ENCODE results near the gene STPG1. TPM values are rescaled to one million over a fixed set of nuclear protein-coding genes. Genes with fewer than 3 reads are reported as not detected.
A peak's percentile ranks its signal among the peaks of the same experiment; 100 is the strongest.

STPG1 gene
- total RNA-seq, 1 experiment from 2014 or later: not detected

- H3K4me1 ChIP-seq: peaks cover 2% of the 10 kb centered on the region; the same call in 1 of the 2 replicates
- H3K27ac ChIP-seq: no peak overlapping the region
- H3K9me3 ChIP-seq (replicated peaks): no peaks in the 10 kb centered on the region
- no peak overlapping the region for H3K4me3 ChIP-seq
- peaks cover 13% of the 10 kb centered on the region; the same call in 1 of the 2 replicates for H3K27me3 ChIP-seq
- no peaks in the 10 kb centered on the region for H3K36me3 ChIP-seq
- DNase-seq: no peak
Observed at GRCh38 chr1:24338447-24338846, 75.1 kb downstream of the STPG1 start.

GRCh38 chr1:24337455-24337854, 76.1 kb downstream of the STPG1 start:
- H3K27me3 ChIP-seq: peaks cover 17% of the 10 kb centered on the region; the same call in 1 of the 2 replicates
- H3K9me3 ChIP-seq (replicated peaks): no peaks in the 10 kb centered on the region
- DNase-seq: no peak
- H3K4me3 ChIP-seq: no peak overlapping the region
- no peak overlapping the region for H3K27ac ChIP-seq
- H3K4me1 ChIP-seq: peaks cover 2% of the 10 kb centered on the region; the same call in 1 of the 2 replicates
- H3K36me3 ChIP-seq: no peaks in the 10 kb centered on the region

GRCh38 chr1:24336075-24336474, 77.5 kb downstream of the STPG1 start:
- Histone ChIP-seq H3K9me3 (replicated peaks) (no peaks in the 10 kb centered on the region), H3K27me3 (peaks cover 21% of the 10 kb centered on the region; the same call in 1 of the 2 replicates), H3K4me1 (no peaks in the 10 kb centered on the region), H3K36me3 (no peaks in the 10 kb centered on the region), H3K27ac (no peak overlapping the region), H3K4me3 (no peak overlapping the region)
- DNase-seq: no peak

- Histone ChIP-seq H3K9me3 (replicated peaks) (no peaks in the 10 kb centered on the region), H3K36me3 (no peaks in the 10 kb centered on the region)
- no peak for DNase-seq
Observed at GRCh38 chr1:24331961-24332673, 81.5 kb downstream of the STPG1 start.

GRCh38 chr1:24329797-24330543, 83.6 kb downstream of the STPG1 start:
- H3K36me3 ChIP-seq: no peaks in the 10 kb centered on the region
- H3K27ac ChIP-seq: no peak overlapping the region
- peaks cover 25% of the 10 kb centered on the region for H3K27me3 ChIP-seq
- no peaks in the 10 kb centered on the region for H3K4me1 ChIP-seq
- no peak overlapping the region for H3K4me3 ChIP-seq
- no peak for DNase-seq
- H3K9me3 ChIP-seq (replicated peaks): no peaks in the 10 kb centered on the region

More at GRCh38 chr1:24331961-24332673, 81.5 kb downstream of the STPG1 start:
- H3K4me3 ChIP-seq: no peak overlapping the region
- no peaks in the 10 kb centered on the region for H3K4me1 ChIP-seq
- peaks cover 19% of the 10 kb centered on the region; the same call in 1 of the 2 replicates for H3K27me3 ChIP-seq
- H3K27ac ChIP-seq: no peak overlapping the region

GRCh38 chr1:24329331-24329730, 84.3 kb downstream of the STPG1 start:
- no peak for DNase-seq
- H3K4me3 ChIP-seq: no peak overlapping the region
- no peak overlapping the region for H3K27ac ChIP-seq
- H3K4me1 ChIP-seq: no peaks in the 10 kb centered on the region
- H3K36me3 ChIP-seq: no peaks in the 10 kb centered on the region
- no peaks in the 10 kb centered on the region for H3K9me3 ChIP-seq (replicated peaks)
- peaks cover 27% of the 10 kb centered on the region for H3K27me3 ChIP-seq

GRCh38 chr1:24327891-24328290, 85.7 kb downstream of the STPG1 start:
- no peaks in the 10 kb centered on the region for H3K36me3 ChIP-seq
- H3K27ac ChIP-seq: no peak overlapping the region
- DNase-seq: no peak
- 0 out of 2 replicates have a peak, but pooled peaks cover 2% of the 10 kb centered on the region for H3K4me1 ChIP-seq
- H3K27me3 ChIP-seq: peaks cover 39% of the 10 kb centered on the region
- no peaks in the 10 kb centered on the region for H3K9me3 ChIP-seq (replicated peaks)
- no peak overlapping the region for H3K4me3 ChIP-seq

GRCh38 chr1:24327486-24327885, 86.1 kb downstream of the STPG1 start:
- H3K4me3 ChIP-seq: no peak overlapping the region
- H3K9me3 ChIP-seq (replicated peaks): no peaks in the 10 kb centered on the region
- H3K4me1 ChIP-seq: 0 out of 2 replicates have a peak, but pooled peaks cover 6% of the 10 kb centered on the region
- H3K27me3 ChIP-seq: peaks cover 39% of the 10 kb centered on the region
- H3K27ac ChIP-seq: no peak overlapping the region
- DNase-seq: no peak
- H3K36me3 ChIP-seq: no peaks in the 10 kb centered on the region

GRCh38 chr1:24325587-24326449, 87.8 kb downstream of the STPG1 start:
- peaks cover 43% of the 10 kb centered on the region for H3K27me3 ChIP-seq
- DNase-seq: no peak
- no peaks in the 10 kb centered on the region for H3K36me3 ChIP-seq
- H3K4me1 ChIP-seq: 0 out of 2 replicates have a peak, but pooled peaks cover 7% of the 10 kb centered on the region
- H3K4me3 ChIP-seq: no peak overlapping the region
- H3K27ac ChIP-seq: no peak overlapping the region
- no peaks in the 10 kb centered on the region for H3K9me3 ChIP-seq (replicated peaks)

- Histone ChIP-seq H3K27me3 (peaks cover 46% of the 10 kb centered on the region), H3K4me1 (0 out of 2 replicates have a peak, but pooled peaks cover 7% of the 10 kb centered on the region), H3K9me3 (replicated peaks) (no peaks in the 10 kb centered on the region), H3K4me3 (no peak overlapping the region), H3K36me3 (no peaks in the 10 kb centered on the region), H3K27ac (no peak overlapping the region)
- DNase-seq: no peak
Observed at GRCh38 chr1:24324903-24325302, 88.7 kb downstream of the STPG1 start.

- no peaks in the 10 kb centered on the region for H3K36me3 ChIP-seq
- H3K4me3 ChIP-seq: no peak overlapping the region
- peaks cover 46% of the 10 kb centered on the region for H3K27me3 ChIP-seq
- H3K27ac ChIP-seq: no peak overlapping the region
- no peak for DNase-seq
- H3K4me1 ChIP-seq: 0 out of 2 replicates have a peak, but pooled peaks cover 7% of the 10 kb centered on the region
- no peaks in the 10 kb centered on the region for H3K9me3 ChIP-seq (replicated peaks)
Observed at GRCh38 chr1:24323281-24323680, 90.3 kb downstream of the STPG1 start.

GRCh38 chr1:24322470-24323177, 91.0 kb downstream of the STPG1 start:
- peak overlapping the region; percentile 6; the same call in 1 of the 2 replicates for H3K4me3 ChIP-seq
- no peaks in the 10 kb centered on the region for H3K36me3 ChIP-seq
- H3K4me1 ChIP-seq: 0 out of 2 replicates have a peak, but pooled peaks cover 7% of the 10 kb centered on the region
- no peak for DNase-seq
- no peaks in the 10 kb centered on the region for H3K9me3 ChIP-seq (replicated peaks)
- no peak overlapping the region for H3K27ac ChIP-seq
- H3K27me3 ChIP-seq: peaks cover 41% of the 10 kb centered on the region

- Histone ChIP-seq H3K4me3 (peak overlapping the region; percentile 6; the same call in 1 of the 2 replicates), H3K27me3 (peaks cover 40% of the 10 kb centered on the region), H3K4me1 (0 out of 2 replicates have a peak, but pooled peaks cover 7% of the 10 kb centered on the region), H3K36me3 (no peaks in the 10 kb centered on the region), H3K9me3 (replicated peaks) (no peaks in the 10 kb centered on the region), H3K27ac (no peak overlapping the region)
- peak; percentile 71 to 76 for DNase-seq
Observed at GRCh38 chr1:24321697-24322469, 91.7 kb downstream of the STPG1 start.
